Measurements from ENCODE around the gene LSM10. TPM values are rescaled to one million over a fixed set of nuclear protein-coding genes. Genes with fewer than 3 reads are reported as not detected.

Gene LSM10
- total RNA-seq, 2 donors from 2014 or later, result 37.5 to 45.6 TPM

DNA sequence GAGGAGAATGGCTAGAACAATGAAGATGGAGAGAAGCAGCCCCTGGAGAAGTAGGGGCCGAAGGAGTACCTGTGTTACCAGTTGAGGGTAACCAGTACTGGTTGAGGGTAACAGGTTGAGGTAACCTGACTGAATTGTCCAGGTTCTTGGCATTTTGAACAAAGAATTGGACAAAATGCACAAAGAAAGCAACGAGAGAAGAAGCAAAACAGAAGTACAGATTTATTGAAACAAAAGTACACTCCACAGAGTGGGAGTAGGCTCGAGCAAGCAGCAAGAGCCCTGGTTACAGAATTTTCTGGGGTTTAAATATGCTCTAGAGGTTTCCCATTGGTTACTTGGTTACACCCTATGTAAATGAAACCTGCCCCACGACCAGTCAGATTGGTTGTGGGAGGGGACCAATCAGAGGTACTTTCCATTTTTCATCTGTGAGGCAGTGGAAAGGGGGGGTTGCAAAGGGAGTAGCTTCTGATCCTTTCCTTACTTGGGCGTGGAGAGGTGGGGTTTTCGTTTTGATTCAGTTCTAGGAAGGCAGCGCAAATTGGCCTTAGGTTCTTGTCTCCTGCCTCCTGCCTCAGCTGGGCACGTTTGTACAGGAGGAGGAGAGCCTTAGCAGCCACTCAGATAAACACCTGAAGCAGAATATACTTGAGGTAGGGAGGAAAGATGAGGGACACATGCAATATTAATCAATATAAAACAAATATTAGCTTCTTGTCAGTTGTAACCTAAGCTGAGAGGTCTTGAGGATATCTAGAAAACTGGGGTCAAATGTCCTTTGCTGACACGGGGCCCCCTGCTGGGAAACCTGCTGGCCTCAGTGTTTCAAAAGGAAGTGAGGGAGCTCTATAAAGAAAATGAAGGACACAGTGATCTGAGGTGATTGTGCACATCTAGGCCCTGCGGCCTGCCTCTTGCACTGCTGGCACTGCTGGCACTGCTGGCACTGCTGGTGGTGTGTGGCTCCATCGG, 14.3 kb upstream of the LSM10 start:
- TF ChIP-seq, protein P1, sequence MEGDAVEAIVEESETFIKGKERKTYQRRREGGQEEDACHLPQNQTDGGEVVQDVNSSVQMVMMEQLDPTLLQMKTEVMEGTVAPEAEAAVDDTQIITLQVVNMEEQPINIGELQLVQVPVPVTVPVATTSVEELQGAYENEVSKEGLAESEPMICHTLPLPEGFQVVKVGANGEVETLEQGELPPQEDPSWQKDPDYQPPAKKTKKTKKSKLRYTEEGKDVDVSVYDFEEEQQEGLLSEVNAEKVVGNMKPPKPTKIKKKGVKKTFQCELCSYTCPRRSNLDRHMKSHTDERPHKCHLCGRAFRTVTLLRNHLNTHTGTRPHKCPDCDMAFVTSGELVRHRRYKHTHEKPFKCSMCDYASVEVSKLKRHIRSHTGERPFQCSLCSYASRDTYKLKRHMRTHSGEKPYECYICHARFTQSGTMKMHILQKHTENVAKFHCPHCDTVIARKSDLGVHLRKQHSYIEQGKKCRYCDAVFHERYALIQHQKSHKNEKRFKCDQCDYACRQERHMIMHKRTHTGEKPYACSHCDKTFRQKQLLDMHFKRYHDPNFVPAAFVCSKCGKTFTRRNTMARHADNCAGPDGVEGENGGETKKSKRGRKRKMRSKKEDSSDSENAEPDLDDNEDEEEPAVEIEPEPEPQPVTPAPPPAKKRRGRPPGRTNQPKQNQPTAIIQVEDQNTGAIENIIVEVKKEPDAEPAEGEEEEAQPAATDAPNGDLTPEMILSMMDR (conservative IDR thresholded peaks at IDR 0.05), result no peak
- Mint-ChIP-seq H3K27me3 (ENCODE audit: insufficient read depth) (no peaks in the 10 kb centered on the region), H3K4me1 (peaks cover 3% of the 10 kb centered on the region), H3K9me3 (peaks cover 13% of the 10 kb centered on the region), H3K4me3 (no peak overlapping the region), H3K36me3 (ENCODE audit: low read depth) (peaks cover 38% of the 10 kb centered on the region), H3K27ac (no peak overlapping the region)
- DNase-seq, result peak; percentile 66
- no peaks in the 10 kb centered on the region for H3K27me3 ChIP-seq (ENCODE audit: control insufficient read depth, insufficient read depth, low read length, poor library complexity, severe bottlenecking)
- WGBS, 2 experiments (ENCODE audit: insufficient coverage in 1 of 2, insufficient read length in 1 of 2), result 88 to 90% methylated on average over 7 to 10 of the region's 11 CpGs
- H3K27ac ChIP-seq (ENCODE audit: low read depth, low read length), result no peak overlapping the region
- no peaks in the 10 kb centered on the region for H3K4me1 ChIP-seq (ENCODE audit: control insufficient read depth, insufficient read depth, low read length)
- no peak overlapping the region for H3K4me3 ChIP-seq (ENCODE audit: low read length)
- no peaks in the 10 kb centered on the region for H3K36me3 ChIP-seq (ENCODE audit: control insufficient read depth, insufficient read depth, low read length)
- H3K9me3 ChIP-seq (ENCODE audit: control insufficient read depth, low read length), result peaks cover 14% of the 10 kb centered on the region
- no peak overlapping the region for H3K9ac ChIP-seq (ENCODE audit: extremely low read depth, low read length, poor library complexity, severe bottlenecking)

DNA sequence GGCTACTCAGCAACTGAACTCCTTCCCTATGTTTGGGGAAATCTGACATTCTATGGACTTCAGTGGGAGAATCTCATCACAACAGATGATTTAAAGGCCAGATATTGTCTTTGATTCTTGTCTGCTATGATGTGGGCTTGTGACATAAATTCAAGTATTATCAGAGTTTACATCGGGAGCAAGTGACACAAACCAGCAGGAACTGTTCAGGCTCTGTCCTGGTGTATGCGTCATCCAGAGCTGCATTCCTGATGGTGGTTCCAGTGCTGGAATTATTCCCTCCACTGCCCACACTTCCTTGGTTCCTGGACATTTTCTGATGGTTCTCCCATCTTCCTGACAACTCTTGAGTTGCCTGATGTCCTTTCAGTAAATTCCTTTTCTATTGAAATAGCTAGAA, 10.8 kb upstream of the LSM10 start:
- no peak overlapping the region for H3K4me3 ChIP-seq (ENCODE audit: low read length)
- no peaks in the 10 kb centered on the region for H3K9me3 ChIP-seq (ENCODE audit: control insufficient read depth, low read length)
- H3K36me3 ChIP-seq (ENCODE audit: control insufficient read depth, insufficient read depth, low read length), result no peaks in the 10 kb centered on the region
- H3K9me3 Mint-ChIP-seq, result peaks cover 2% of the 10 kb centered on the region
- no peak for DNase-seq
- H3K4me1 ChIP-seq (ENCODE audit: control insufficient read depth, insufficient read depth, low read length), result no peaks in the 10 kb centered on the region
- peaks cover 29% of the 10 kb centered on the region for H3K36me3 Mint-ChIP-seq (ENCODE audit: low read depth)
- H3K27ac Mint-ChIP-seq, result no peak overlapping the region
- H3K9ac ChIP-seq (ENCODE audit: extremely low read depth, low read length, poor library complexity, severe bottlenecking), result no peak overlapping the region
- H3K4me3 Mint-ChIP-seq, result no peak overlapping the region
- peaks cover 3% of the 10 kb centered on the region for H3K4me1 Mint-ChIP-seq
- WGBS, 2 experiments (ENCODE audit: insufficient coverage in 1 of 2, insufficient read length in 1 of 2), result 86 to 100% methylated on average over 2 of the region's 2 CpGs
- H3K27me3 ChIP-seq (ENCODE audit: control insufficient read depth, insufficient read depth, low read length, poor library complexity, severe bottlenecking), result no peaks in the 10 kb centered on the region
- no peaks in the 10 kb centered on the region for H3K27me3 Mint-ChIP-seq (ENCODE audit: insufficient read depth)
- TF ChIP-seq, protein P1 (conservative IDR thresholded peaks at IDR 0.05), result no peak
- H3K27ac ChIP-seq (ENCODE audit: low read depth, low read length), result no peak overlapping the region

DNA sequence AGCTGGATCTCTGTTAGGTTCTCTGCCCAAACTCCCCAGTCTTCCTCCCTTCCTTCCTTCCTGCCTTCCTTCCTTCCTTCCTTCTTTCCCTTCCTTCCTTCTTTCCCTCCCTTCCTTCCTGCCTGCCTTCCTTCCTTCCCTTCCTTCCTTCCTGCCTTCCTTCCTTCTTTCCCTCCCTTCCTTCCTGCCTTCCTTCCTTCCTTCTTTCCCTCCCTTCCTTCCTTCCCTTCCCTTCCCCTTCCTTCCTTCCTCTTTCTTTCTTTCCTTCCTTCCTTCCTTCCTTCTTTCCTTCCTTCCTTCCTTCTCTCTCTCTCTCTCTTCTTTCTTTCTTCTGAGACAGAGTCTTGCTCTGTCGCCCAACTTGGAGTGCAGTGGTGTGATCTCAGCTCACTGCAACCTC, 8.7 kb upstream of the LSM10 start:
- Histone ChIP-seq H3K27me3 (ENCODE audit: control insufficient read depth, insufficient read depth, low read length, poor library complexity, severe bottlenecking) (no peaks in the 10 kb centered on the region), H3K36me3 (ENCODE audit: control insufficient read depth, insufficient read depth, low read length) (no peaks in the 10 kb centered on the region), H3K4me1 (ENCODE audit: control insufficient read depth, insufficient read depth, low read length) (no peaks in the 10 kb centered on the region), H3K27ac (ENCODE audit: low read depth, low read length) (no peak overlapping the region), H3K4me3 (ENCODE audit: low read length) (no peak overlapping the region), H3K9me3 (ENCODE audit: control insufficient read depth, low read length) (no peaks in the 10 kb centered on the region), H3K9ac (ENCODE audit: extremely low read depth, low read length, poor library complexity, severe bottlenecking) (no peak overlapping the region)
- Mint-ChIP-seq H3K9me3 (no peaks in the 10 kb centered on the region), H3K27ac (no peak overlapping the region), H3K4me1 (no peaks in the 10 kb centered on the region), H3K36me3 (ENCODE audit: low read depth) (peaks cover 16% of the 10 kb centered on the region), H3K4me3 (no peak overlapping the region), H3K27me3 (ENCODE audit: insufficient read depth) (no peaks in the 10 kb centered on the region)
- TF ChIP-seq, protein P1 (conservative IDR thresholded peaks at IDR 0.05), result no peak
- WGBS, 2 experiments (ENCODE audit: insufficient coverage in 1 of 2, insufficient read length in 1 of 2), result 83% methylated on average over 1 of the region's 1 CpG; no CpG with 5 or more reads in 1 of the 2 experiments
- no peak for DNase-seq

All from endodermal cell (in vitro differentiated cells).